LNCAP (cell line): Measurements from ENCODE around the gene CASP10.

Experiments
- TF ChIP-seq, protein P1 (sequence below): fragments of 450-650 bp; IDR thresholded peaks from 2 replicates; pipeline ENCODE4 v1.5.1; 2017; ENCODE audit warnings: mild to moderate bottlenecking

CASP10 gene

GRCh38 chr2:201267278-201268030 is 84.5 kb downstream of the CASP10 start:
- TF ChIP-seq, protein P1, sequence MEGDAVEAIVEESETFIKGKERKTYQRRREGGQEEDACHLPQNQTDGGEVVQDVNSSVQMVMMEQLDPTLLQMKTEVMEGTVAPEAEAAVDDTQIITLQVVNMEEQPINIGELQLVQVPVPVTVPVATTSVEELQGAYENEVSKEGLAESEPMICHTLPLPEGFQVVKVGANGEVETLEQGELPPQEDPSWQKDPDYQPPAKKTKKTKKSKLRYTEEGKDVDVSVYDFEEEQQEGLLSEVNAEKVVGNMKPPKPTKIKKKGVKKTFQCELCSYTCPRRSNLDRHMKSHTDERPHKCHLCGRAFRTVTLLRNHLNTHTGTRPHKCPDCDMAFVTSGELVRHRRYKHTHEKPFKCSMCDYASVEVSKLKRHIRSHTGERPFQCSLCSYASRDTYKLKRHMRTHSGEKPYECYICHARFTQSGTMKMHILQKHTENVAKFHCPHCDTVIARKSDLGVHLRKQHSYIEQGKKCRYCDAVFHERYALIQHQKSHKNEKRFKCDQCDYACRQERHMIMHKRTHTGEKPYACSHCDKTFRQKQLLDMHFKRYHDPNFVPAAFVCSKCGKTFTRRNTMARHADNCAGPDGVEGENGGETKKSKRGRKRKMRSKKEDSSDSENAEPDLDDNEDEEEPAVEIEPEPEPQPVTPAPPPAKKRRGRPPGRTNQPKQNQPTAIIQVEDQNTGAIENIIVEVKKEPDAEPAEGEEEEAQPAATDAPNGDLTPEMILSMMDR: no peak

DNA sequence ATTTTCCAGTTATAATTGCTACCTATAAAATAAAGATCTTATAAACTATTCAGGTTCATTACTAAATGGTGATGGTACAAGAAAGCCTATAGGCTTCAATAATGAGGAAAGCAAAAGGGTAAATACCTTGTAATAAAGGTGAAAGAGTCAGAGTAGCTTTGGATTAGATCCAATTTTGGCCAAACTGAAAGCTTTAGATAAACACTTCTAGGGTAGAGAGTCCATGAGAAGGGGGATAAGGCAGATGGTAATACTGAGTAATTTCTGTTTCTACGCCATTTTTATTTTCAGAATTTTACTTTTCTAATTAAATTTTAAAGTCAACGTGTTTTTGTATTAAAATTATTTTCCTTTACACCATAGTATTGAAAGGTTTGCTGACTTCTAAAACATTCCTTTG is 86.8 kb downstream of the CASP10 start:
- TF ChIP-seq, protein P1: no peak

- TF ChIP-seq, protein P1: no peak
These were observed 87.5 kb downstream of the CASP10 start for GRCh38 chr2:201270293-201271001.

DNA sequence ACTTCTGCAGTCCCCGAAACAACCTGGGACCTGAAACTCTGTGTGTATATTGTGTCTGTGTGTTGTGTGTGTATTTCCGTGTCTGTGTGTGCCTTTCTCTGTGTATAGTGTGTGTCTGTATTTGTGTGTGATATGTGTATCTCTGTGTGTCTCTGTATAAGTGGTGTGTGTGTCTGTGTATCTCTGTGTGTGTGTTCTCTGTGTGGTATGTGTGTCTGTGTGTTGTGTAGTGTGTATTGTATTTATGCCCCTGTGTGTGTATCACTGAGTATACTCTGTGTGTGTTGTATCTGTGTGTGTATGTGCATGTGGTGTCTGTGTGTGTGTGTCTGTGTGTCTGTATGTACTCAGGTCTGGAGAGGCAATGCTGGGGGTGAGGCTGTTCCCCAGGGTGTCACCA is 89.0 kb downstream of the CASP10 start:
- TF ChIP-seq, protein P1: no peak

GRCh38 chr2:201273330-201273983 is 90.5 kb downstream of the CASP10 start:
- TF ChIP-seq, protein P1: no peak

DNA sequence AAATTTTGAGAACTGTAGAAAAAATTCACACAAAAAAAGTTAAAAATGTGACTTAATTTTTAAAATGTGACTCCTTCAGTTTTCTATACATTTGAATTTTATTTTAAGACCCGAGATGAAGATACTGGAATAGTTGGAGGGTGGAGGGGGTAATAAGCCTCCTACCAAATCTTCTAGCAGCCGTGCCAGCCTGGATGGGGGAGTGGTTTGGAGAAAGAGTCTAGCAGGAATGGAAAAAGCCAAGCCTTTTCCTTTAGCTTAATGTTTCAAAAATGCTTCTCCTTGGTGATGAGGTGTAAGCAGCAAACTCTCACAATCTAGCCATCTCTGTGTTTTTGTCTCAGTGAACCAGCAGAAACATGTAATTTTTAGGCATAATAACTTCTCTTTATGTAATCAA is 92.1 kb downstream of the CASP10 start:
- TF ChIP-seq, protein P1: no peak

GRCh38 chr2:201275990-201276389 is 93.0 kb downstream of the CASP10 start:
- TF ChIP-seq, protein P1: no peak
